ENCODE measurements around the gene SMG1.
"Not testable (repeated sequence)": the region's sequence is repeated elsewhere in the genome, so short reads cannot be mapped to it uniquely, and the experiment has no call there.

- not testable (repeated sequence) for TF ChIP-seq EZH2phosphoT487 (IDR thresholded peaks at IDR 0.05; ENCODE audit: low read depth, severe bottlenecking, unreplicated experiment); EZH2 (IDR thresholded peaks at IDR 0.05; ENCODE audit: borderline replicate concordance)
- TF ChIP-seq, protein P1, sequence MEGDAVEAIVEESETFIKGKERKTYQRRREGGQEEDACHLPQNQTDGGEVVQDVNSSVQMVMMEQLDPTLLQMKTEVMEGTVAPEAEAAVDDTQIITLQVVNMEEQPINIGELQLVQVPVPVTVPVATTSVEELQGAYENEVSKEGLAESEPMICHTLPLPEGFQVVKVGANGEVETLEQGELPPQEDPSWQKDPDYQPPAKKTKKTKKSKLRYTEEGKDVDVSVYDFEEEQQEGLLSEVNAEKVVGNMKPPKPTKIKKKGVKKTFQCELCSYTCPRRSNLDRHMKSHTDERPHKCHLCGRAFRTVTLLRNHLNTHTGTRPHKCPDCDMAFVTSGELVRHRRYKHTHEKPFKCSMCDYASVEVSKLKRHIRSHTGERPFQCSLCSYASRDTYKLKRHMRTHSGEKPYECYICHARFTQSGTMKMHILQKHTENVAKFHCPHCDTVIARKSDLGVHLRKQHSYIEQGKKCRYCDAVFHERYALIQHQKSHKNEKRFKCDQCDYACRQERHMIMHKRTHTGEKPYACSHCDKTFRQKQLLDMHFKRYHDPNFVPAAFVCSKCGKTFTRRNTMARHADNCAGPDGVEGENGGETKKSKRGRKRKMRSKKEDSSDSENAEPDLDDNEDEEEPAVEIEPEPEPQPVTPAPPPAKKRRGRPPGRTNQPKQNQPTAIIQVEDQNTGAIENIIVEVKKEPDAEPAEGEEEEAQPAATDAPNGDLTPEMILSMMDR (IDR thresholded peaks at IDR 0.05; ENCODE audit: poor library complexity): not testable (repeated sequence)
Measured at GRCh38 chr16:18901194-18901593, 25.0 kb downstream of the SMG1 start.

Data from hepatocyte (in vitro differentiated cells).